Stomach smooth muscle (tissue), 2 donors: Measurements from ENCODE around the gene NTN4.
A peak's percentile ranks its signal among the peaks of the same experiment; 100 is the strongest.
"Not testable (repeated sequence)": the region's sequence is repeated elsewhere in the genome, so short reads cannot be mapped to it uniquely, and the experiment has no call there.

Experiments used
- H3K27ac ChIP-seq: one replicate; pipeline ENCODE4 v1.7.0; 2013; ENCODE audit warnings: mild to moderate bottlenecking, low read length, inconsistent platforms
- H3K27me3 ChIP-seq, 2 donors: one replicate each; pipeline ENCODE4 v1.7.0; 2013; ENCODE audit warnings: low read length in 2 of 2; ENCODE audit not compliant: insufficient read depth in 2 of 2, control insufficient read depth in 1 of 2
- H3K36me3 ChIP-seq, 2 donors: one replicate each; pipeline ENCODE4 v1.7.0; 2013; ENCODE audit warnings: low read length in 2 of 2; ENCODE audit not compliant: control insufficient read depth in 2 of 2, insufficient read depth in 2 of 2
- H3K4me1 ChIP-seq: one replicate; pipeline ENCODE4 v1.7.0; 2013; ENCODE audit warnings: low read length; ENCODE audit not compliant: control insufficient read depth, insufficient read depth
- H3K4me3 ChIP-seq, 2 donors: one replicate each; pipeline ENCODE4 v1.7.0; 2013; ENCODE audit warnings: low read length in 2 of 2
- H3K9ac ChIP-seq, 2 donors: one replicate each; pipeline ENCODE4 v1.7.0; 2013; ENCODE audit warnings: low read length in 2 of 2, mild to moderate bottlenecking in 1 of 2
- H3K9me3 ChIP-seq, 2 donors: one replicate each; pipeline ENCODE4 v1.7.0; 2013; ENCODE audit warnings: low read length in 2 of 2; ENCODE audit not compliant: control insufficient read depth in 2 of 2
- donor health status: healthy.
- donor health status: Pancreatic carcinoma.

NTN4 gene

GRCh38 chr12:95746062-95746461 is 44.5 kb downstream of the NTN4 start:
- H3K9me3 ChIP-seq, H3K27me3 ChIP-seq, H3K27ac ChIP-seq, H3K9ac ChIP-seq, H3K4me3 ChIP-seq, H3K36me3 ChIP-seq, H3K4me1 ChIP-seq: not testable (repeated sequence)

GRCh38 chr12:95742586-95742985 is 48.0 kb downstream of the NTN4 start:
- no peaks in the 10 kb centered on the region for H3K4me1 ChIP-seq
- H3K36me3 ChIP-seq: peaks cover 0 to 2% of the 10 kb centered on the region in 2 donors
- H3K9ac ChIP-seq: no peak overlapping the region
- no peak overlapping the region for H3K27ac ChIP-seq
- H3K27me3 ChIP-seq: no peaks in the 10 kb centered on the region
- no peaks in the 10 kb centered on the region for H3K9me3 ChIP-seq
- H3K4me3 ChIP-seq: no peak overlapping the region

- Histone ChIP-seq H3K9ac (no peak overlapping the region), H3K4me1 (peaks cover 9% of the 10 kb centered on the region), H3K4me3 (no peak overlapping the region), H3K9me3 (no peaks in the 10 kb centered on the region), H3K36me3 (peaks cover 0 to 2% of the 10 kb centered on the region in 2 donors), H3K27me3 (no peaks in the 10 kb centered on the region), H3K27ac (no peak overlapping the region)
Observed at GRCh38 chr12:95741635-95742034, 48.9 kb downstream of the NTN4 start.

GRCh38 chr12:95740751-95741150 is 49.8 kb downstream of the NTN4 start:
- no peak overlapping the region for H3K4me3 ChIP-seq
- no peaks in the 10 kb centered on the region for H3K9me3 ChIP-seq
- H3K36me3 ChIP-seq: peaks cover 0 to 2% of the 10 kb centered on the region in 2 donors
- no peaks in the 10 kb centered on the region for H3K27me3 ChIP-seq
- peaks cover 16% of the 10 kb centered on the region for H3K4me1 ChIP-seq
- H3K9ac ChIP-seq: no peak overlapping the region
- no peak overlapping the region for H3K27ac ChIP-seq

GRCh38 chr12:95739561-95740313 is 50.8 kb downstream of the NTN4 start:
- no peaks in the 10 kb centered on the region for H3K9me3 ChIP-seq
- H3K4me1 ChIP-seq: peaks cover 16% of the 10 kb centered on the region
- H3K9ac ChIP-seq: no peak overlapping the region
- no peaks in the 10 kb centered on the region for H3K27me3 ChIP-seq
- H3K36me3 ChIP-seq: peaks cover 0 to 2% of the 10 kb centered on the region in 2 donors
- H3K4me3 ChIP-seq: no peak overlapping the region
- H3K27ac ChIP-seq: no peak overlapping the region

- no peak overlapping the region for H3K27ac ChIP-seq
- no peaks in the 10 kb centered on the region for H3K9me3 ChIP-seq
Observed at GRCh38 chr12:95738024-95738611, 52.4 kb downstream of the NTN4 start.

GRCh38 chr12:95736631-95737030 is 53.9 kb downstream of the NTN4 start:
- peaks cover 0 to 2% of the 10 kb centered on the region in 2 donors for H3K36me3 ChIP-seq
- no peak overlapping the region for H3K4me3 ChIP-seq
- no peaks in the 10 kb centered on the region for H3K9me3 ChIP-seq
- H3K4me1 ChIP-seq: peaks cover 22% of the 10 kb centered on the region
- peak overlapping the region; percentile 53 for H3K27ac ChIP-seq
- no peaks in the 10 kb centered on the region for H3K27me3 ChIP-seq
- no peak overlapping the region for H3K9ac ChIP-seq

More at GRCh38 chr12:95738024-95738611, 52.4 kb downstream of the NTN4 start:
- Histone ChIP-seq H3K9ac (no peak overlapping the region), H3K4me1 (peaks cover 22% of the 10 kb centered on the region), H3K4me3 (no peak overlapping the region), H3K36me3 (peaks cover 0 to 2% of the 10 kb centered on the region in 2 donors), H3K27me3 (no peaks in the 10 kb centered on the region)

GRCh38 chr12:95735728-95736127 is 54.8 kb downstream of the NTN4 start:
- H3K9me3 ChIP-seq: not testable (repeated sequence)

GRCh38 chr12:95733141-95733825 is 57.3 kb downstream of the NTN4 start:
- Histone ChIP-seq H3K4me3 (no peak overlapping the region), H3K27me3 (no peaks in the 10 kb centered on the region), H3K27ac (peak overlapping the region; percentile 56), H3K4me1 (peaks cover 22% of the 10 kb centered on the region), H3K9ac (no peak overlapping the region), H3K36me3 (peaks cover 0 to 2% of the 10 kb centered on the region in 2 donors), H3K9me3 (no peaks in the 10 kb centered on the region)

More at GRCh38 chr12:95735728-95736127, 54.8 kb downstream of the NTN4 start:
- H3K9ac ChIP-seq, H3K36me3 ChIP-seq, H3K27me3 ChIP-seq, H3K4me3 ChIP-seq, H3K27ac ChIP-seq: not testable (repeated sequence)
- peaks cover 22% of the 10 kb centered on the region for H3K4me1 ChIP-seq

- no peak overlapping the region for H3K4me3 ChIP-seq
- no peaks in the 10 kb centered on the region for H3K9me3 ChIP-seq
Observed at GRCh38 chr12:95731519-95731958, 59.0 kb downstream of the NTN4 start.

More at GRCh38 chr12:95731519-95731958, 59.0 kb downstream of the NTN4 start:
- Histone ChIP-seq H3K9ac (no peak overlapping the region), H3K4me1 (peaks cover 12% of the 10 kb centered on the region), H3K27ac (no peak overlapping the region), H3K27me3 (no peaks in the 10 kb centered on the region), H3K36me3 (no peaks in the 10 kb centered on the region)
